Tibial artery (tissue), 4 donors: ENCODE results near the gene KCNMA1.

ENCODE experiments used
- DNase-seq, 2 donors: peaks; one replicate each; pipeline ENCODE4 v3.0.0-alpha.2; 2019
- H3K27ac ChIP-seq, 2 donors: fragments of 200-600 bp; sonication (generic) in 1 of 2; 1 replicate in 1 of 2; 2 replicates in 1 of 2; pipeline ENCODE4 v1.5.1; 2018 to 2019; ENCODE audit warnings: mild to moderate bottlenecking in 1 of 2
- H3K27me3 ChIP-seq, 2 donors: fragments of 200-600 bp; sonication (generic) in 1 of 2; one replicate each; pipeline versions ENCODE4 v1.5.1 to v1.6.0; 2016 to 2019
- H3K36me3 ChIP-seq, 3 donors: fragments of 200-600 bp; sonication (generic) in 2 of 3; one replicate each; pipeline ENCODE4 v1.5.1; 2016 to 2019; ENCODE audit warnings: mild to moderate bottlenecking in 2 of 3
- H3K4me1 ChIP-seq, 4 donors: fragments of 200-600 bp; sonication (generic) in 2 of 4; 1 replicate in 3 of 4; 2 replicates in 1 of 4; pipeline ENCODE4 v1.5.1; 2016 to 2019
- H3K4me3 ChIP-seq, 2 donors: fragments of 200-600 bp; sonication (generic) in 1 of 2; 1 replicate in 1 of 2; 2 replicates in 1 of 2; pipeline ENCODE4 v1.5.1; 2018 to 2019; ENCODE audit warnings: mild to moderate bottlenecking in 2 of 2
- H3K9me3 ChIP-seq, 3 donors: fragments of 200-600 bp; sonication (generic) in 1 of 3; one replicate each; pipeline ENCODE4 v1.5.1; 2016 to 2019
- CTCF ChIP-seq, 2 experiments: fragments of 200-600 bp in 1 of 2; fragments of 450-650 bp in 1 of 2; IDR thresholded peaks; one replicate each; pipeline ENCODE4 v1.5.1; 2017 to 2019; ENCODE audit warnings: antibody characterized with exemption in 2 of 2, mild to moderate bottlenecking in 1 of 2, moderate library complexity in 1 of 2
- intact Hi-C: fragments of 100-400 bp; cut with DNase I; formaldehyde crosslinking; loops from one replicate; pipeline ENCODE4 v1.15.0; 2023; ENCODE audit warnings: low total_unique reads

Gene KCNMA1

GRCh38 chr10:77304192-77304591, 333.4 kb downstream of the KCNMA1 start:
- H3K4me3 ChIP-seq: no peak overlapping the region
- H3K36me3 ChIP-seq: no peaks in the 10 kb centered on the region
- peaks cover 0 to 54% (median 21%) of the 10 kb centered on the region in 4 donors for H3K4me1 ChIP-seq
- no peaks in the 10 kb centered on the region for H3K27me3 ChIP-seq
- H3K27ac ChIP-seq: no peak overlapping the region
- no peak for DNase-seq
- intact Hi-C loops: no loop called here
- TF ChIP-seq CTCF (IDR thresholded peaks at IDR 0.05): no peak
- no peaks in the 10 kb centered on the region for H3K9me3 ChIP-seq

- no peak overlapping the region for H3K27ac ChIP-seq
- intact Hi-C loops: no loop called here
- TF ChIP-seq CTCF (IDR thresholded peaks at IDR 0.05): no peak
- H3K27me3 ChIP-seq: no peaks in the 10 kb centered on the region
- no peak overlapping the region for H3K4me3 ChIP-seq
- no peak for DNase-seq
- H3K4me1 ChIP-seq: peaks cover 0 to 55% (median 22%) of the 10 kb centered on the region in 4 donors
- H3K36me3 ChIP-seq: no peaks in the 10 kb centered on the region
- H3K9me3 ChIP-seq: no peaks in the 10 kb centered on the region
These were observed 336.3 kb downstream of the KCNMA1 start for GRCh38 chr10:77301305-77301730.

GRCh38 chr10:77300682-77301302, 336.8 kb downstream of the KCNMA1 start:
- DNase-seq: no peak
- Histone ChIP-seq H3K4me3 (no peak overlapping the region), H3K4me1 (peaks cover 0 to 50% (median 16%) of the 10 kb centered on the region in 4 donors), H3K36me3 (no peaks in the 10 kb centered on the region), H3K9me3 (no peaks in the 10 kb centered on the region), H3K27me3 (no peaks in the 10 kb centered on the region), H3K27ac (no peak overlapping the region)
- intact Hi-C loops: no loop called here
- TF ChIP-seq CTCF (IDR thresholded peaks at IDR 0.05): no peak

- Histone ChIP-seq H3K9me3 (no peaks in the 10 kb centered on the region), H3K27me3 (no peaks in the 10 kb centered on the region), H3K4me3 (no peak overlapping the region), H3K4me1 (peaks cover 0 to 53% (median 20%) of the 10 kb centered on the region in 4 donors), H3K36me3 (no peaks in the 10 kb centered on the region), H3K27ac (no peak overlapping the region)
- intact Hi-C loops: no loop called here
- TF ChIP-seq CTCF (IDR thresholded peaks at IDR 0.05): no peak
- no peak for DNase-seq
These were observed 338.3 kb downstream of the KCNMA1 start for GRCh38 chr10:77299320-77299719.

GRCh38 chr10:77297393-77297739, 340.2 kb downstream of the KCNMA1 start:
- Histone ChIP-seq H3K4me1 (peaks cover 0 to 72% (median 27%) of the 10 kb centered on the region in 4 donors), H3K36me3 (no peaks in the 10 kb centered on the region), H3K9me3 (no peaks in the 10 kb centered on the region), H3K27ac (no peak overlapping the region), H3K27me3 (no peaks in the 10 kb centered on the region), H3K4me3 (no peak overlapping the region)
- intact Hi-C loops: no loop called here
- no peak for DNase-seq
- TF ChIP-seq CTCF (IDR thresholded peaks at IDR 0.05): no peak
